ENCODE results near the gene RGS9BP. TPM values are rescaled to one million over a fixed set of nuclear protein-coding genes. Genes with fewer than 3 reads are reported as not detected.

Gene RGS9BP
- total RNA-seq, 5 donors from 2014 or later (not counting 1 experiment from before 2014, with no cell fraction given), result 0.18 to 0.82 (median 0.51) TPM

GRCh38 chr19:32638625-32639024 lies 37.0 kb upstream of the RGS9BP start:
- CTCF ChIA-PET, result no interaction called here
- no peak overlapping the region for H3K27ac ChIP-seq (ENCODE audit: low read length)

GRCh38 chr19:32642771-32643170 lies 32.9 kb upstream of the RGS9BP start:
- Mint-ChIP-seq H3K4me3 (peak overlapping the region; percentile 13 to 70 (median 31)), H3K9me3 (no peaks in the 10 kb centered on the region), H3K36me3 (peaks cover 47% of the 10 kb centered on the region), H3K27me3 (no peaks in the 10 kb centered on the region), H3K4me1 (peaks cover 33 to 41% (median 35%) of the 10 kb centered on the region in 3 donors), H3K27ac (peak overlapping the region; percentile 85 to 88)
- ChIA-PET POLR2A (no interaction called here), CTCF (no interaction called here)
- Histone ChIP-seq H3K27me3 (replicated peaks in 1 of 2; ENCODE audit: control insufficient read depth in 2 of 2, extremely low read depth in 1 of 2, insufficient read depth in 2 of 2, low read length in 1 of 2) (no peaks in the 10 kb centered on the region), H3K9me3 (no peaks in the 10 kb centered on the region), H3K36me3 (ENCODE audit: control insufficient read depth in 2 of 2, extremely low read depth in 1 of 2, insufficient read depth in 1 of 2, low read length in 1 of 2) (peaks cover 11 to 56% of the 10 kb centered on the region in 2 donors), H3K27ac (ENCODE audit: low read length) (no peak overlapping the region), H3K4me3 (ENCODE audit: control insufficient read depth in 1 of 2, extremely low read depth in 1 of 2, low read length in 1 of 2) (peak overlapping the region in 1 of 2 donors; percentile 25), H3K4me1 (ENCODE audit: control insufficient read depth in 1 of 2, extremely low read depth in 1 of 2, insufficient read depth in 2 of 2, low read length in 2 of 2) (peaks cover 6 to 32% of the 10 kb centered on the region in 2 experiments)
- ATAC-seq (replicated peaks in 1 of 4), result peak; percentile 96 to 100 (median 98)
- WGBS (ENCODE audit: insufficient coverage), result 18% methylated on average over 7 of the region's 12 CpGs
- peak; percentile 32 to 80 (median 57) for DNase-seq

More at GRCh38 chr19:32638625-32639024, 37.0 kb upstream of the RGS9BP start:
- Mint-ChIP-seq H3K4me3 (no peak overlapping the region), H3K36me3 (peaks cover 57% of the 10 kb centered on the region), H3K4me1 (peaks cover 18 to 24% (median 23%) of the 10 kb centered on the region in 3 donors), H3K27ac (no peak overlapping the region), H3K27me3 (no peaks in the 10 kb centered on the region), H3K9me3 (no peaks in the 10 kb centered on the region)
- Histone ChIP-seq H3K9me3 (no peaks in the 10 kb centered on the region), H3K27me3 (replicated peaks in 1 of 2; ENCODE audit: control insufficient read depth in 2 of 2, extremely low read depth in 1 of 2, insufficient read depth in 2 of 2, low read length in 1 of 2) (no peaks in the 10 kb centered on the region), H3K36me3 (ENCODE audit: control insufficient read depth in 2 of 2, extremely low read depth in 1 of 2, insufficient read depth in 1 of 2, low read length in 1 of 2) (peaks cover 16 to 47% of the 10 kb centered on the region in 2 donors), H3K4me1 (ENCODE audit: control insufficient read depth in 1 of 2, extremely low read depth in 1 of 2, insufficient read depth in 2 of 2, low read length in 2 of 2) (peaks cover 6 to 19% of the 10 kb centered on the region in 2 experiments), H3K4me3 (ENCODE audit: control insufficient read depth in 1 of 2, extremely low read depth in 1 of 2, low read length in 1 of 2) (no peak overlapping the region)
- POLR2A ChIA-PET, result no interaction called here
- WGBS (ENCODE audit: insufficient coverage), result 98% methylated on average over 9 of the region's 13 CpGs
- ATAC-seq (replicated peaks in 1 of 4) (no peak), DNase-seq (no peak)

GRCh38 chr19:32646556-32646955 lies 29.1 kb upstream of the RGS9BP start:
- no peak overlapping the region for H3K4me3 Mint-ChIP-seq
- H3K4me1 ChIP-seq (ENCODE audit: control insufficient read depth in 1 of 2, extremely low read depth in 1 of 2, insufficient read depth in 2 of 2, low read length in 2 of 2), result peaks cover 6 to 32% of the 10 kb centered on the region in 2 experiments
- ChIA-PET POLR2A (no interaction called here), CTCF (no interaction called here)
- no peaks in the 10 kb centered on the region for H3K27me3 ChIP-seq (replicated peaks in 1 of 2; ENCODE audit: control insufficient read depth in 2 of 2, extremely low read depth in 1 of 2, insufficient read depth in 2 of 2, low read length in 1 of 2)
- no peak overlapping the region for H3K27ac Mint-ChIP-seq
- peaks cover 31 to 38% (median 37%) of the 10 kb centered on the region in 3 donors for H3K4me1 Mint-ChIP-seq
- no peaks in the 10 kb centered on the region for H3K9me3 Mint-ChIP-seq
- H3K27ac ChIP-seq (ENCODE audit: low read length), result no peak overlapping the region
- 60% methylated on average over 4 of the region's 6 CpGs for WGBS (ENCODE audit: insufficient coverage)
- H3K36me3 ChIP-seq (ENCODE audit: control insufficient read depth in 2 of 2, extremely low read depth in 1 of 2, insufficient read depth in 1 of 2, low read length in 1 of 2), result peaks cover 3 to 45% of the 10 kb centered on the region in 2 donors
- peaks cover 39% of the 10 kb centered on the region for H3K36me3 Mint-ChIP-seq
- H3K4me3 ChIP-seq (ENCODE audit: control insufficient read depth in 1 of 2, extremely low read depth in 1 of 2, low read length in 1 of 2), result no peak overlapping the region
- ATAC-seq (replicated peaks in 1 of 4) (no peak), DNase-seq (no peak)
- H3K27me3 Mint-ChIP-seq, result no peaks in the 10 kb centered on the region
- H3K9me3 ChIP-seq, result no peaks in the 10 kb centered on the region

- no peak overlapping the region for H3K27ac Mint-ChIP-seq
- no peak for DNase-seq
- no peak for ATAC-seq (replicated peaks in 1 of 4)
Measured at GRCh38 chr19:32647361-32647760, 28.3 kb upstream of the RGS9BP start.

GRCh38 chr19:32649751-32650150 lies 25.9 kb upstream of the RGS9BP start:
- Histone ChIP-seq H3K27me3 (replicated peaks in 1 of 2; ENCODE audit: control insufficient read depth in 2 of 2, extremely low read depth in 1 of 2, insufficient read depth in 2 of 2, low read length in 1 of 2) (no peaks in the 10 kb centered on the region), H3K36me3 (ENCODE audit: control insufficient read depth in 2 of 2, extremely low read depth in 1 of 2, insufficient read depth in 1 of 2, low read length in 1 of 2) (peaks cover 0 to 37% of the 10 kb centered on the region in 2 donors), H3K9me3 (no peaks in the 10 kb centered on the region), H3K4me1 (ENCODE audit: control insufficient read depth in 1 of 2, extremely low read depth in 1 of 2, insufficient read depth in 2 of 2, low read length in 2 of 2) (peaks cover 0 to 5% of the 10 kb centered on the region in 2 experiments), H3K4me3 (ENCODE audit: control insufficient read depth in 1 of 2, extremely low read depth in 1 of 2, low read length in 1 of 2) (no peak overlapping the region), H3K27ac (ENCODE audit: low read length) (no peak overlapping the region)
- ChIA-PET POLR2A (no interaction called here), CTCF (no interaction called here)
- Mint-ChIP-seq H3K27ac (no peak overlapping the region), H3K36me3 (peaks cover 27% of the 10 kb centered on the region), H3K27me3 (no peaks in the 10 kb centered on the region), H3K4me1 (peaks cover 2 to 11% (median 9%) of the 10 kb centered on the region in 3 donors), H3K4me3 (no peak overlapping the region), H3K9me3 (no peaks in the 10 kb centered on the region)
- WGBS (ENCODE audit: insufficient coverage), result 100% methylated on average over 1 of the region's 11 CpGs
- ATAC-seq (replicated peaks in 1 of 4) (no peak), DNase-seq (no peak)

More at GRCh38 chr19:32647361-32647760, 28.3 kb upstream of the RGS9BP start:
- H3K36me3 ChIP-seq (ENCODE audit: control insufficient read depth in 2 of 2, extremely low read depth in 1 of 2, insufficient read depth in 1 of 2, low read length in 1 of 2), result peaks cover 0 to 40% of the 10 kb centered on the region in 2 donors
- H3K4me3 ChIP-seq (ENCODE audit: control insufficient read depth in 1 of 2, extremely low read depth in 1 of 2, low read length in 1 of 2), result no peak overlapping the region
- H3K36me3 Mint-ChIP-seq, result peaks cover 32% of the 10 kb centered on the region
- H3K4me1 ChIP-seq (ENCODE audit: control insufficient read depth in 1 of 2, extremely low read depth in 1 of 2, insufficient read depth in 2 of 2, low read length in 2 of 2), result peaks cover 6 to 26% of the 10 kb centered on the region in 2 experiments
- H3K9me3 ChIP-seq, result no peaks in the 10 kb centered on the region
- no peaks in the 10 kb centered on the region for H3K9me3 Mint-ChIP-seq
- H3K4me3 Mint-ChIP-seq, result no peak overlapping the region
- no peaks in the 10 kb centered on the region for H3K27me3 Mint-ChIP-seq
- H3K4me1 Mint-ChIP-seq, result peaks cover 23 to 31% (median 29%) of the 10 kb centered on the region in 3 donors
- H3K27ac ChIP-seq (ENCODE audit: low read length), result no peak overlapping the region
- POLR2A ChIA-PET, result no interaction called here
- WGBS (ENCODE audit: insufficient coverage), result 73% methylated on average over 4 of the region's 8 CpGs
- CTCF ChIA-PET, result no interaction called here
- no peaks in the 10 kb centered on the region for H3K27me3 ChIP-seq (replicated peaks in 1 of 2; ENCODE audit: control insufficient read depth in 2 of 2, extremely low read depth in 1 of 2, insufficient read depth in 2 of 2, low read length in 1 of 2)

- DNase-seq (no peak), ATAC-seq (replicated peaks in 1 of 4) (no peak)
- H3K9me3 ChIP-seq, result no peaks in the 10 kb centered on the region
- peaks cover 2 to 11% (median 9%) of the 10 kb centered on the region in 3 donors for H3K4me1 Mint-ChIP-seq
- POLR2A ChIA-PET, result no interaction called here
- H3K36me3 Mint-ChIP-seq, result peaks cover 27% of the 10 kb centered on the region
- H3K4me3 ChIP-seq (ENCODE audit: control insufficient read depth in 1 of 2, extremely low read depth in 1 of 2, low read length in 1 of 2), result no peak overlapping the region
- CTCF ChIA-PET, result no interaction called here
- H3K27ac Mint-ChIP-seq, result no peak overlapping the region
- H3K9me3 Mint-ChIP-seq, result no peaks in the 10 kb centered on the region
- no peak overlapping the region for H3K27ac ChIP-seq (ENCODE audit: low read length)
- no peak overlapping the region for H3K4me3 Mint-ChIP-seq
- H3K4me1 ChIP-seq (ENCODE audit: control insufficient read depth in 1 of 2, extremely low read depth in 1 of 2, insufficient read depth in 2 of 2, low read length in 2 of 2), result peaks cover 0 to 5% of the 10 kb centered on the region in 2 experiments
- H3K36me3 ChIP-seq (ENCODE audit: control insufficient read depth in 2 of 2, extremely low read depth in 1 of 2, insufficient read depth in 1 of 2, low read length in 1 of 2), result peaks cover 0 to 44% of the 10 kb centered on the region in 2 donors
- WGBS (ENCODE audit: insufficient coverage), result 80% methylated on average over 1 of the region's 5 CpGs
- no peaks in the 10 kb centered on the region for H3K27me3 ChIP-seq (replicated peaks in 1 of 2; ENCODE audit: control insufficient read depth in 2 of 2, extremely low read depth in 1 of 2, insufficient read depth in 2 of 2, low read length in 1 of 2)
- no peaks in the 10 kb centered on the region for H3K27me3 Mint-ChIP-seq
Measured at GRCh38 chr19:32650671-32651070, 25.0 kb upstream of the RGS9BP start.
